CD4-positive, alpha-beta T cell treated with Interleukin-4 for 1 hour (primary cell): ENCODE results near the gene LAP3.

Experiments
- DNase-seq, 2 donors: peaks; one replicate each; pipeline ENCODE4 v3.0.0-alpha.2; 2020 to 2022

The LAP3 gene

DNA sequence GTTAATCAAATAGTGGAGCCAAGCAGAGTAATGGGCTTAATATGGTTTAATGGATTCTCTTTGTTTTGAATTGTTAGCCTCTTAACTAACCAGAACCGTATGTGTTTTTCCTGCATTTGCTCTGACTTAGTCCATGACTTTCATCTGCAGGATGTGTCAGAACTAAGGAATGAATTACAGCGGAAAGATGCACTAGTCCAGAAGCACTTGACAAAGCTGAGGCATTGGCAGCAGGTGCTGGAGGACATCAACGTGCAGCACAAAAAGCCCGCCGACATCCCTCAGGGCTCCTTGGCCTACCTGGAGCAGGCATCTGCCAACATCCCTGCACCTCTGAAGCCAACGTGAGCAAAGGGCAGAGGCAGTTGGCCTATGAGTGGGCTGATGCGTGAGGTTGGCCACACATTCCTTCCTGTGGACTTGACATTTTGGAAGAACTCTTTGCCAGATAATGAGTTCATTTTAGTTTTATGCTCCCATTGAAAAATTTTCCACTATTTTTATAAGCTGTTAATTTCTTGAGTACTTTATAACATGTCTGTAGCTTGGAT is 46.5 kb downstream of the LAP3 start:
- DNase-seq = no peak

DNA sequence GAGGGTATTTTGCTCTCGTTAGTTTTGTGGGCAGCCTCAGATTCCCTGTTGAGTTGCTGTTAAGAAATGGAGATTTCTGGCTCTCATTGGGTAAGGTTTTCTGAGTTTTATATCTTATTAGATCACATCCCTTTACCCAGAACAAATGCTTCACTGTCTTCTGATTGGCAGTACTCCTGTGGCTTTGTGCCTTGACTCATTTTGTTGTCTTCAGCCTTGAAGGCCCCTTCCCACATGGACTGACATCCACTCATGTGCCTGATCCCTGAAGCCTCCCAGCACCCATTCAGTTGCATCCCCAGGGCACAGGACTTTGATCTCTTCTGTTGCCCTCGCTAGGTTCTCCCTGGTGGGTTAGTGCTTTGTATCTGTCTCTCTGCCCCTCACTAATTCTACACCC is 47.8 kb downstream of the LAP3 start:
- no peak for DNase-seq

DNA sequence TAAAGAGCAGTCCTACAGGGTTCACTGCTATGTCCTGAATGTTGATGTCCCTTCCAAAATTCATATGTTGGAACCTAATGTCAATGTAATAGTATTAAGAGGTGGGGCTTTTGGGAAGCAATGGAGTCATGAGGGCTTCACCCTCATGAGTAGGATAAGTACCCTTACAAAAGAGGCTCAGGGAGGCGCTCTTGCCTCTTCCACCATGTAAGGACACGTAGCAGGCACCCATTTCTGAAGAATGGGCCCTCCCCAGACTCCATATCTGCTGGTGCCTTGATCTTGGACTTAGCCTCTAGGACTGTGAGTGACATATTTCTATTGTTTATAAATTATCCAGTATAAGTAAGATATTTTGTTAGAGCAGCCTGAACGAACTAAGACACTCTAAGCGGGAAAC is 53.2 kb downstream of the LAP3 start:
- no peak for DNase-seq

DNA sequence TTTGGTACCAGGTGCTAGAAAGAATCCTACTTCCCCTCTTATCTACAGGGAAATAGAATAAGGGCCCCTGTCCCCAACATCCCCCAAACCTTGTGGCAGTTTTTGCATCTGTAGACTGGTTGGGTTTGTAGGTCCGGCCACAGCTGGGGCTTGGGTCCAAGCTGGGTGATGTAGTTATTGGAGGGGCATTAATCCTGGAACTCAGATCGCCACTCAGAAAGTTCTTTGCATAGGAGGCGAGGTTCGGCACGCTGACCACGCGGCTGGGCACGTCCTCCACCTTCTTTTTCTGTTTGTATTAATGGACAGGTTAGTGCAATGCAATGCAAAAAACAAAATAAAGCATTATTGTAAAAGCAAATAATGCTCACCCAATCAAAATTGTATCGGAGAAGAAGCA is 56.6 kb downstream of the LAP3 start:
- no peak for DNase-seq

DNA sequence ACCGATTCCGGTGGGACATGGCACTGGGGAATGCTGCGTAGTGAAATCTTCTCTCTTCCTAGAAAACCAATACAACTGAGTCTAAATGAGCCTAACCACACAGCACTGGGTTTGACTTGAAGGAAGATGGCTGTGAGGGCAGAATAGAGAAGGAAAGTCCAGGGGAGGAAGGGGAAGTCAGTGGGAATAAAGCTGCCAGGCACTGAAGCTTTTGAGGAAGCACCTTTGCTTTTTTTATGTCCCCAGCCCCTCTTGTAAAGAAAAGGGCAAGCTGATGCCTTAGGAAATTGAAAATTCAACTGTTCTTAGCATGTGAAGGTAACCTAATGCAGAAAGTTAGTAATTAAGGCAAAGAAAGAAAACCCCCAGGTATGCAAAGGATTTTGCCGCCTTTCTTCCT is 58.1 kb downstream of the LAP3 start:
- DNase-seq = no peak

DNA sequence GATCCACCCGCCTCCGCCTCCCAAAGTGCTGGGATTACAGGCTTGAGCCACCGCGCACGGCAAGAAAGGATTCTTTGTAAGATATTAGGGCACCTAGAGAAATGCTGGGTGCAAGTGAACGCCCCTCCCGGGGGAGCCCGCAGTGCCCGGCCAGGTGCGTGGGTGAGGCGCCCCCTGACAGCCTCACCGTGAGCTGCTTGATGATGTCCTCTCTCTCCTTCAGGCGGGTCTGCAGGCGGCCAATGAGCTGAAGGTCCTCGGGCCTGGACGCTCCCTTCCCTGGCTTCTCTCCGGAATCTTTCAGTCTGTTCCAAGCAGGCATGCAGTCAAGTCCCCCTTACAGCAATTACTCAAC is 59.3 kb downstream of the LAP3 start:
- no peak for DNase-seq

DNA sequence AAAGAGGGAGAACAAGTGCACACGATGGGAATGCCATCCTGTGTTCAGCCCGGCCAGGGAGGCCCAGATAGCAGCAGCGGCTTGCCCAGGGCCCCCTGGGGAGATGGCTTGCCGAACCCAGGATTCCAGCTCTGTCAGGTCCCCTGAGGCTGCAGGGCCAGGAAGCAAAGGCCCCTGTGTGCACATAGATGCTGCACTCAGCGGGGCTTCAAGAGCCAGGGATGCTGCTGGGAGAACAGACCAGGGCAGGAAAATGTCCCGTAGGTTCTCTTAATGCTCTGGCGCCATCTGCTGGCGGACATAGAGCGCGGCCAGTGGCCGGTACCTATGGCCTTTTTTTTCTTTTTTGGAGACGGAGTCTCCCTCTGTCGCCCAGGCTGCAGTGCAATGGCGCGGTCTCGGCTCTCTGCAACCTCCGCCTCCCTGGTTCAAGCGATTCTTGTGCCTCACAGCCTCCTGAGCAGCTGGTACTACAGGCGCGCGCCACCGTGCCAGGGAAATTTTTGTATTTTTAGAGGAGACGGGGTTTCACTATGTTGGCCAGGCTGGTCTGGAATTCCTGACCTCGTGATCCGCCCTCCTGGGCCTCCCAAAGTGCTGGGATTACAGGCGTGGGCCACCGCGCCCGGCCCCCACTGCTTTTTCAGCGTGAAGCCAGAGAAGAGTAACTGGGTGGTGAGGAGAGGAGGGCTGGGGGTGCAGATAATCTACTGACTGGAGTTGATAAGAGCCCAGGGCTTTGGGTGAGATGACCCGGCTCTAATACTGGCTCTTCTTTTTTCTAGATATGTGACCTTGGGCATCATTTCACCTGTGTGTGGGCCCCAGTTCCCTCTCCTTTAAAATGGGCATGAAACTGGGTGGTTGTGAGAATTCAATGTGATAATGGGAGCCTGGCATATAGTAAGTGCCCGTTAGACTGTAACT is 60.0 kb downstream of the LAP3 start:
- peak; percentile 69 to 73 for DNase-seq

DNA sequence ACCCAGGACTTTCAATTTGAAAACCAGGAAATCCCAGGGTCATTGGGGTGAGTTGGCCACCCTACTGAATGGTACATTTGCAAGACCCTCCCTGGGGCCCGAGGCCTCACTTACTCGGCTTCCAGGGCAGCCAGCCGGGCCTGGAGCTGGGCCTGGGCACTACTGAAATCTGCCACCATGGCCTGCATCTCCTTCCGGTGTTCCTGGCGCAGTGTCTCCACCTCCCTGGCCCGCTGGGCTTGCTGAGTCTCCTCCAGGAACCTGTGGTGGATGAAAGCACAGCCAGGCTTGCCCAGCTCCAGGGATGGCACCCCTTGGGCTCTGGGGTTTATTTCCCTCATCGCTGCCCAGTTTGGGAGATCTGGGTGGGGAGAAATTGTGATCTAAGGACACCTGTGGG is 62.1 kb downstream of the LAP3 start:
- no peak for DNase-seq

DNA sequence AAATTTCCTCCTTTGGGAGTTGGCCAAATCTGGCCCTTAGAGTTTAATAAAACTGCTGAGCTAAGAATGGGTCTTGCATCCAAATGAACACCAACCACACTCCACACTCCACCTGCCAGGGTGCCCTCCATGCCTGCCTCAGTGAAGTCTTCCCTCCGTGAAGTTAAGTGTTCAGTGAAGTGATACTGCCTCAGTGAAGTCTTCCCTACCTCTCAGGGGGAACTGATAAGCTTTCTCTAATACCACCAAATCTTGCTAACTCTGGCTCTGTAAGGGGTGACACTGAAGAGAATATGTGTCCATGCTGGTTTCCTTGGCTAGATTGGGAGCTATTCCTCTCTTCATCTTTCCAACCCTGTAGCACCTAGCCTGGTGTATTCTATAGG is 65.4 kb downstream of the LAP3 start:
- DNase-seq = no peak

DNA sequence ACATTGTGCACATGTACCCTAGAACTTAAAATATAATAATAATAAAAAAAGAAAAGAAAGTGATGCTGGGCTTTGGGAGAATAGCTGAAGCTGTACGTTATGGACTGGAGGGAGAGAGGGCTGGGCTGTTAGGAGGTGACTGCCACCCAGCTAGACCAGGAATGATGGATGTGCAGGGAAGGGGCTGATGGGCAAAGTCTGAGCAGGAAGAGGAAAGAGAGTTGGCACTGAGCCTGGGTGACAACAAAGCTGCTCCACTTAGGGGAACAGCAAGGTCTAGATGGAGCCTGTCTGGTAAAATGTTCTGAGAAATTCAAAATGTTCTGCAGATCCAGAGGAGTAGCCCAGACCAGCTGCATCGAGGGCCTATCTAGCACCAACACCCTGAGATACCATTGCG is 69.7 kb downstream of the LAP3 start:
- no peak for DNase-seq

DNA sequence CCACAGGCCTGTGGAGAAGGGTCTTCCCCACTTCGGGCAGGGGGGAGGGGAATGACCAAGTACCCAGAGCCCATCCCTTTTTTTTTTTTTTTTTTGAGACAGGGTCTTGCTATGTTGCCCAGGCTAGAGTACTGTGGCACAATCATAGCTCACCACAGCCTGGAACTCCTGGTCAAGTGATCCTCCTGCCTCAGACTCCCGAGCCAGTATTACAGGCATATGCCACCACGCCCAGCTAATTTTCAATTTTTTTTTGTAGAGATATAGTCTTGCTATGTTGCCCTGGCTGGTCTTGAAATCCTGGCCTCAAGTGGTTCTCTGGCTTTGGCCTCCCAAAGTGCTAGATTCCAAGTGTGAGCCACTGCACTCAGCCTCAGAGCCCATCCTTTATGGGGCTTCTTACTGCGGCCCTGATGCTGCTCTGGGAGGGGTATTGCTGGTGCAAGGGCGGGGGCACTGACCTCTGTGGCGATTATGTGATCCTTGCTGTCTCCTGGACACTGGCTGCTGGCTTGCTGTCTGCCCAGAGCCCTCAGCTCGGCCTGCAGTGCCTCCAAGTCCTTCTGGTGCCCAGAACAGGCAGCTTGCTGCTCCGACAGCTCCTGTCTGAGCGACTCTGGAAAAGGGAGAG is 70.3 kb downstream of the LAP3 start:
- no peak for DNase-seq

DNA sequence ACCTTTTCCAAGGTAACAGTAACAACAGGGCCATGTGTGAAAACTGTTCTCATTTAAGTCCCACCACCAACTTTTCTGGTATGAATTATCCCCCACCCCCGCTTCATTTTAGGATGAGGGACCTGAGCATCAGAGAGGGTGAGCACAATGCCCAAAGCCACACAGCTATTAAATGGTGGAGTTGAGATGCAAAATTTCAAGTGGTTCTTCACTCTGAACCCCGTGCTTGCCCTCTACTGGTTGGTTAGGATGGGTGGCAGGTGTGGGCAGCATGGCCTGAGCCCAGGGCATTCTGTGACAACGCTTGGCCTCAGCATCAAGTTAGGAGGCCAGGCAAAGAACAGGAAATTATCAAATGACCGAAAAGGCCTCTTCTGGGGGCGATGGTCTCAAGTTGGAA is 70.9 kb downstream of the LAP3 start:
- DNase-seq = no peak

DNA sequence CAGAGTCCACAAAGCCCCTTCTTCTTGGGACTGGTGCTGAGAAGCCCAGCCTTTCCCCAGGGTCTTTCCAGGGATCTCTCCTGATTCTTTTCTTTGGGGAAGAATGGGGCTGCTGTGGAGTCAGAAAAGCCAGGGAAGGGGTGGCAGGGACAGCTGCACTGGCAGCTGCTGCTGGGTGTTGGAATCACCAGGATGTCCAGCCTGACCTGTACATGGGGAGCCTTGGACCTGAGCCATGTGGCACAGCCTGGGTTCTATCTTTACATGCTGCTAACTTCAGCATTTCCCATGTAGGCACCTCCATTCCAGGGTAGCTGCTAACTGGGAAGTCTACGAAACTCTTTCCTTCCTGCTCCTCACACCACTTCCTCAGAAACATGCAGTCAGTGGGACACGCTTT is 73.4 kb downstream of the LAP3 start:
- DNase-seq = no peak

DNA sequence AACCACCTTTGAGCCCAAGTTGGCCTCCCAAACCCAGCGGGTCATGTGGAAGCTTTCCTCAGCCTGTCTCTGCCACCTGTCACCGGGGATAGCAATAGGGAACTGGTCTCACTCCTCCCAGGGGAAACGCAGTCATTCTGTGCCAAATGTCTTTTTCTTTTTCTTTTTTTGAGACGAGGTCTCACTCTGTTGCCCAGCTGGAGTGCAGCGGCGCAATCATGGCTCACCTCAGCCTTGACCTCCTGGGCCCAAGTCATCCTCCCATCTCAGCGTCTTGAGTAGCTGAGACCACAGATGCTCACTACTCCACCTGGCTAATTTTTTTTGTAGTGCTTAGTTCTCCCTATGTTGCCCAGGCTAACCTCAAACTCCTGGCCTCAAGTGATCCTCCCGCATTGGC is 77.7 kb downstream of the LAP3 start:
- no peak for DNase-seq

DNA sequence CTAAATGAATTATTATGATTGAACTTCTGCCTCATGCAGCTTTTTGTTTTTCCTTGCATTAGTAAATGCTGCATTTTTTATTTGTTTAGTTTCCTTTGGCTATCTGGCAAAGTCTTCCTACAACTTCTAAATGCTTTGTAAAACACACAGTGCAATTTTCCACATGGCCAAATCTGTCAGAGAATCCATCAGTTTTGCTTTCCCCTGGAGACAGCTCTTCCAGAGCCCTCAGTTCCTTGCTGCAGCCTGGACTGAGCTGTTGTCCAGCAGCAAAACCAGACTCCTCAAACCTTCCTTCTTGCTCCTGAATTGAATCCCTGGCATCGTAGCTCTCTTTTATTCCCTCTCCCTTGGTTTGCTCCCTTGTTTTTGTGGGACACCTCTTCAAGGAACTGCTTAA is 80.1 kb downstream of the LAP3 start:
- DNase-seq = no peak
